Muscle layer of duodenum (tissue), 2 donors: ENCODE measurements around the gene PGLYRP4.
"Not testable (repeated sequence)": the region's sequence is repeated elsewhere in the genome, so short reads cannot be mapped to it uniquely, and the experiment has no call there.

Experiments
- H3K27ac ChIP-seq: one replicate; pipeline ENCODE4 v1.7.0; 2013; ENCODE audit warnings: mild to moderate bottlenecking, low read length
- H3K27me3 ChIP-seq: one replicate; pipeline ENCODE4 v1.7.0; 2013; ENCODE audit warnings: low read depth, mild to moderate bottlenecking, control low read depth, low read length
- H3K36me3 ChIP-seq, 2 donors: one replicate each; pipeline ENCODE4 v1.7.0; 2013; ENCODE audit warnings: low read length in 2 of 2, control low read depth in 1 of 2, mild to moderate bottlenecking in 1 of 2; ENCODE audit not compliant: insufficient read depth in 2 of 2, control insufficient read depth in 1 of 2
- H3K4me1 ChIP-seq, 2 donors: one replicate each; pipeline ENCODE4 v1.7.0; 2013; ENCODE audit warnings: low read length in 2 of 2, mild to moderate bottlenecking in 2 of 2, control low read depth in 1 of 2, moderate library complexity in 1 of 2; ENCODE audit not compliant: insufficient read depth in 2 of 2, control insufficient read depth in 1 of 2
- H3K4me3 ChIP-seq, 2 donors: one replicate each; pipeline ENCODE4 v1.7.0; 2013; ENCODE audit warnings: low read length in 2 of 2, low read depth in 1 of 2, mild to moderate bottlenecking in 1 of 2
- H3K9me3 ChIP-seq, 2 donors: one replicate each; pipeline ENCODE4 v1.7.0; 2013; ENCODE audit warnings: low read length in 2 of 2, control low read depth in 1 of 2, mild to moderate bottlenecking in 1 of 2; ENCODE audit not compliant: control insufficient read depth in 1 of 2
- donor health status: healthy.

PGLYRP4 gene

GRCh38 chr1:153353226-153353947 lies 4.7 kb upstream of the PGLYRP4 start:
- Histone ChIP-seq H3K27me3 (no peaks in the 10 kb centered on the region), H3K27ac (no peak overlapping the region), H3K4me3 (no peak overlapping the region), H3K9me3 (no peaks in the 10 kb centered on the region), H3K4me1 (no peaks in the 10 kb centered on the region), H3K36me3 (no peaks in the 10 kb centered on the region)

GRCh38 chr1:153352523-153352922 lies 3.9 kb upstream of the PGLYRP4 start:
- H3K9me3 ChIP-seq = no peaks in the 10 kb centered on the region
- no peaks in the 10 kb centered on the region for H3K4me1 ChIP-seq
- H3K27me3 ChIP-seq = no peaks in the 10 kb centered on the region
- no peak overlapping the region for H3K27ac ChIP-seq
- H3K4me3 ChIP-seq = no peak overlapping the region
- no peaks in the 10 kb centered on the region for H3K36me3 ChIP-seq

- Histone ChIP-seq H3K4me3 (no peak overlapping the region), H3K27me3 (no peaks in the 10 kb centered on the region), H3K4me1 (no peaks in the 10 kb centered on the region), H3K27ac (no peak overlapping the region), H3K36me3 (no peaks in the 10 kb centered on the region), H3K9me3 (no peaks in the 10 kb centered on the region)
Observed at GRCh38 chr1:153350321-153350957, 1.8 kb upstream of the PGLYRP4 start.

DNA sequence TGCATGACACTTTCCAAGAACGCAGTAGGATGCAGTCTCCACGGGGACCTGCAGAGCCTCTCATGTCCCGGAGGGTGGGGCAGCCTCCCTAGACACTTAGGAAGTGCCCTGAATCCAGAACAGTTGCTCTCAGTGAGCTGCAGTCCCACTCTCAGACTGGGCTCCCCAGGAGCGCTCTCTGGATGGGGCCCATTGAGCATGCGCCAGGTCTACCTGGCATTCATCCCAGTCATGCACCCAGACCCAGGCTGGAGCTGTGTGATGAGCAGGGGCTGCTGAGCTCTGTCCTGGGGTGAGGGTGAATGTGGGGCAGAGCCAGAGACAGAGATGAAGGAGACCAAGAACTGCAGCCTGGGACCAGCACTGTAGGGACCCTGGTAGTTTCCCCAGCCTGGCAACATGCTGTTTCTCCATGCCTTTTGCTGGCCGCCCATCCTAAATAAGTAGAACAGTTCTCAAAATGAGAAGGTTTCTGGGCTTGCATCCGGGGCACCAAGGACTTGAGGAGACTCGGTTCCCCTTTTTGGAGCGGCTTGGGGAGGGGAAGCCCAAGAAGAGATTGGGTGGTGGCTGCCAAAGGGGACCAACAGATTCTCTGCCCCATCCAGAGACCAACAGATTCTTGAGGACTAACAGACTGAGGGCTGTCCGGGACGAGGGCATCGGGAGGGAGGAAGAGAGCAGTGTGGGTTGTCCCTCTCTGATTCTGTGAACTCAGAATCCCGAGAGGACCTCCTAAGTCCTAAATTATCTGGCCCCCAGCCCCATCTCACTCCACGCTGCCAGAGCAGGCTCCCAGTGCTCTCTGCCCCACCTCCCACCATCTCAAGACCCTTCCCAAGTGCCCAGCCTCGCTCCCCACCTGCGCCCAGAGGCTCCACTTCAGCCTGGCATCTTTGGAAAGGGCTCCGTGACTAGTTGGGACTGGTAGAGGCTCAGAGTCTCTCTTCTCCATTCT lies 1.0 kb upstream of the PGLYRP4 start:
- Histone ChIP-seq H3K27me3 (no peaks in the 10 kb centered on the region), H3K4me1 (no peaks in the 10 kb centered on the region), H3K36me3 (no peaks in the 10 kb centered on the region), H3K27ac (no peak overlapping the region), H3K9me3 (no peaks in the 10 kb centered on the region), H3K4me3 (no peak overlapping the region)

- Histone ChIP-seq H3K4me3 (no peak overlapping the region), H3K4me1 (no peaks in the 10 kb centered on the region), H3K27me3 (no peaks in the 10 kb centered on the region), H3K9me3 (no peaks in the 10 kb centered on the region), H3K36me3 (no peaks in the 10 kb centered on the region), H3K27ac (no peak overlapping the region)
Observed at GRCh38 chr1:153347856-153348255, 785 bp downstream of the PGLYRP4 start.

- H3K9me3 ChIP-seq, H3K27me3 ChIP-seq, H3K4me3 ChIP-seq, H3K27ac ChIP-seq, H3K36me3 ChIP-seq, H3K4me1 ChIP-seq: not testable (repeated sequence)
Observed at GRCh38 chr1:153347049-153347448, 1.6 kb downstream of the PGLYRP4 start.

GRCh38 chr1:153346077-153346723 lies 2.4 kb downstream of the PGLYRP4 start:
- Histone ChIP-seq H3K9me3 (no peaks in the 10 kb centered on the region), H3K4me3 (no peak overlapping the region), H3K4me1 (no peaks in the 10 kb centered on the region), H3K27me3 (no peaks in the 10 kb centered on the region), H3K36me3 (no peaks in the 10 kb centered on the region), H3K27ac (no peak overlapping the region)

- H3K4me3 ChIP-seq = no peak overlapping the region
- no peaks in the 10 kb centered on the region for H3K36me3 ChIP-seq
- H3K27me3 ChIP-seq = no peaks in the 10 kb centered on the region
- H3K4me1 ChIP-seq = no peaks in the 10 kb centered on the region
- no peak overlapping the region for H3K27ac ChIP-seq
- H3K9me3 ChIP-seq = no peaks in the 10 kb centered on the region
Observed at GRCh38 chr1:153345187-153346076, 3.2 kb downstream of the PGLYRP4 start.

- no peak overlapping the region for H3K4me3 ChIP-seq
- no peak overlapping the region for H3K27ac ChIP-seq
- no peaks in the 10 kb centered on the region for H3K4me1 ChIP-seq
- no peaks in the 10 kb centered on the region for H3K9me3 ChIP-seq
- H3K36me3 ChIP-seq = no peaks in the 10 kb centered on the region
- H3K27me3 ChIP-seq = no peaks in the 10 kb centered on the region
Observed at GRCh38 chr1:153344718-153345025, 4.0 kb downstream of the PGLYRP4 start.

DNA sequence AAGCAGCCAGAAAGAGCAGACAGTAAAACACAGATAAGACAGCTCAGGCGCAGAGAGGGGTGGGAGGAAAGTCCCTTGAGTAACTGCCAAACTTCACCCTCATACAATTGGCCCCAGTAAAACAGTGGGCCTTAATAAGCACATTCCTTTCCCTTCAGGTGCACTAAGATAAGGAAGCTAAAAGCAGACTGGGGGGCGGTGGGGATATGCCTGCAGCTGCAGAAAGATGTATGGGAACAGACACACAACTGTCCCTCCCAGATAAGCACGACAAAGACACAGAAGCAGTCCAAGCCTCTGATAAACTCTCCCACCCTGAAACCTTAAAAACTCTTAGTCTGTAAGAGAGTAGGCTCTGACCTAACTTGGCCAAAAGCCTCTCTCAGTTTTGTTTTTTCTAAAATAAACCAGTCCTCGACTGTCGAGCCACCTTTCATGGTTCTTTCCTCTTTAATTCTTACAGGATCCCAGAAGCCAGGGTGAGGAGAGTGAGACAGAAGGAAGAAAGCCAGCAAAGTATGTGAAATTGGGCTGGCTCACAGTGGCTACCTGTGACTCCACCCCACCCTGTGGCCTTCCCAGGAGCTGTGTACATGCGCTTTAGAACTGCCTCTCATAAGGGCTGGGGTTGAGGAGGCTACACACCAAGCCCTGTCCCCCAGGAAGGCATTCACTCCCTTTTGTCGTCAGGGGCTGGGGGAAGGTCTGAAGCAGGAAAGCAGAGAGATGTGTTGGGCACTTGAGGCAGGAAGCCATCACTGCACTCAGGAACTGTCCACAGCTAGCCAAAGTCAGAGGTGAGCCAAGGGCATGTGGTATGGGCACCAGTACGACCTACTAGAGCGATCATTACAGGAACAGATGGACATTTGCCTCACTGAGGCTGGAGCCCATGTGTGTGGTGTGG lies 4.6 kb downstream of the PGLYRP4 start:
- no peaks in the 10 kb centered on the region for H3K27me3 ChIP-seq
- H3K27ac ChIP-seq = no peak overlapping the region
- no peaks in the 10 kb centered on the region for H3K9me3 ChIP-seq
- no peaks in the 10 kb centered on the region for H3K4me1 ChIP-seq
- H3K36me3 ChIP-seq = no peaks in the 10 kb centered on the region
- H3K4me3 ChIP-seq = no peak overlapping the region
